HG03460 (cell line): ENCODE results near the gene RPGRIP1.
"Not testable (repeated sequence)": the region's sequence is repeated elsewhere in the genome, so short reads cannot be mapped to it uniquely, and the experiment has no call there.

Source experiments
- ATAC-seq: cut with Tn5 transposase; IDR thresholded peaks from one replicate; pipeline ENCODE4 v1.9.1; 2021; ENCODE audit not compliant: unreplicated experiment

RPGRIP1 gene

GRCh38 chr14:21279783-21280182 lies at the start of gene RPGRIP1:
Gene RPGRIP1, plus strand, starts transcription at chr14:21280083. Its CDS starts 7,894 bp downstream, at chr14:21287977.
- ATAC-seq = no peak

GRCh38 chr14:21231020-21231652 lies 48.7 kb upstream of the RPGRIP1 start:
- ATAC-seq = no peak

- ATAC-seq = no peak
Measured at GRCh38 chr14:21233457-21234076, 46.3 kb upstream of the RPGRIP1 start.

GRCh38 chr14:21234112-21234511 lies 45.8 kb upstream of the RPGRIP1 start:
- no peak for ATAC-seq

- no peak for ATAC-seq
Measured at GRCh38 chr14:21236948-21237797, 42.7 kb upstream of the RPGRIP1 start.

- no peak for ATAC-seq
Measured at GRCh38 chr14:21238823-21239518, 40.9 kb upstream of the RPGRIP1 start.

- ATAC-seq = no peak
Measured at GRCh38 chr14:21240417-21240816, 39.5 kb upstream of the RPGRIP1 start.

- no peak for ATAC-seq
Measured at GRCh38 chr14:21241218-21241819, 38.6 kb upstream of the RPGRIP1 start.

GRCh38 chr14:21244544-21244943 lies 35.3 kb upstream of the RPGRIP1 start:
- ATAC-seq = no peak

- no peak for ATAC-seq
Measured at GRCh38 chr14:21245813-21246212, 34.1 kb upstream of the RPGRIP1 start.

GRCh38 chr14:21248338-21248737 lies 31.5 kb upstream of the RPGRIP1 start:
- no peak for ATAC-seq

GRCh38 chr14:21248739-21249411 lies 31.0 kb upstream of the RPGRIP1 start:
- ATAC-seq = no peak

- ATAC-seq = no peak
Measured at GRCh38 chr14:21251215-21251614, 28.7 kb upstream of the RPGRIP1 start.

GRCh38 chr14:21252149-21252548 lies 27.7 kb upstream of the RPGRIP1 start:
- no peak for ATAC-seq

GRCh38 chr14:21255385-21256101 lies 24.3 kb upstream of the RPGRIP1 start:
- no peak for ATAC-seq

- not testable (repeated sequence) for ATAC-seq
Measured at GRCh38 chr14:21256102-21256447, 23.8 kb upstream of the RPGRIP1 start.

- no peak for ATAC-seq
Measured at GRCh38 chr14:21256539-21257393, 23.1 kb upstream of the RPGRIP1 start.

- ATAC-seq = no peak
Measured at GRCh38 chr14:21257394-21257909, 22.4 kb upstream of the RPGRIP1 start.
